Jurkat, Clone E6-1 (cell line): Measurements from ENCODE around the gene SPINK4.

ENCODE experiments used
- DNase-seq: peaks from one replicate; pipeline ENCODE4 v3.0.0-alpha.2; 2011; ENCODE audit warnings: low read depth, low spot score
- H3K4me3 ChIP-seq: 2 replicates; pipeline ENCODE4 v1.5.1; 2011; ENCODE audit warnings: mild to moderate bottlenecking, low read length, control low read depth, moderate library complexity

Gene SPINK4

GRCh38 chr9:33254211-33254610 is 14.2 kb downstream of the SPINK4 start:
- H3K4me3 ChIP-seq: no peak overlapping the region
- no peak for DNase-seq

GRCh38 chr9:33255014-33255413 is 15.0 kb downstream of the SPINK4 start:
- no peak overlapping the region for H3K4me3 ChIP-seq
- DNase-seq: no peak

- no peak overlapping the region for H3K4me3 ChIP-seq
- DNase-seq: no peak
Observed at GRCh38 chr9:33255471-33255870, 15.5 kb downstream of the SPINK4 start.

DNA sequence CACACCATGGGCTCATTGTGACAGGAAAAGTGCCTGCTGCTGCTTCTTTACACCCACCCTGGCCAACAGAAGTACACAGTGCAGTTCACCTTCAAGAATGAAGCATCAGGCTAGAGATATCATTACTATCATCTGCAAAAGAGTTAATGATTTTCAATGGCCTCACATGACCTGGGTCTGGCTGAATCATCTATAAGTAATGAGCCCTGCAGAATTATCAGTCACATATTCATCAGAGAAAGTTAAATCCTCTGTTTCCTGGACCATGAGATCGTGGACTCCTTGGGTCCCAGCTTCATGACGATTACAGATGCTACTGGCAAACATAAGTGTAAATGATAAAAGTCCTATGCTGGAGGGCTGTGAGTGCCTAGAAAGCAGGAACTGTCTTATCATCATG is 16.3 kb downstream of the SPINK4 start:
- DNase-seq: no peak
- H3K4me3 ChIP-seq: no peak overlapping the region

DNA sequence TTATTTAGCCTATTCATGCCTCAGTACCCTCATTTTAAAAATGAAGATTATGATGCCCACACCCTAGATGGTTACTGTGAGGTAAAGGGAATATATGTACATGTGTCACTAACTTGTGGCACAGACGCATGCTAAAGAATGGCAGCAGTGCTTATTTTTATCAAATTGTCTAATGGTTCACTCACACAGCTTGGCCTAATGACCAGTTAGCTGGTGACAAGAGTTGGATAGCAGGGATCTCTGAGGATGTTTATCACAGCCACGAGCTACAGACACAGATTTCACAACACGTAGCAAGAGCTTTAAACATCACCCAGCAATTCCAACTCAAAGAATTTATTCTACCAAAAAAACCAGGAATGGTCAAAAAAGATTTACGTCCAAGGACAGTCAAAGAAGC is 17.3 kb downstream of the SPINK4 start:
- H3K4me3 ChIP-seq: no peak overlapping the region
- no peak for DNase-seq

DNA sequence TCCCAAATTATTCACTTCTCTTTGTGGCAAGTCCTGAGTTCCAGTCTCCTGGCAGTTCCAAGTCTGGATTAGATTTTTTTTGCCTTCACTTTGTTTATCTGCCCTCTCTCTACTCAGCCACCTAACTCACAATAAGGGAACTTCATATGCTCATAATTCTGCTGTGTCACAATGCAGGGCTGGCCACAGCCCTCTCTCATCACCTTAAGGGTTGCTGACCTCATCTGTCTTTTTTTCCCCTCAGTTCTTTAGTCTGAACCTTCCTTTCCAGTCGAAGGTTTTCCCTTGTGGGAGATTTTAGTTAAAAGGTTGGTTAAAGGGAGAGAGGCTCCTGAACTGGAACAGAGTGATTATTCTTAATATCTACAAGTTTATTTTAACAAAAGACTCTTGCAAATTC is 20.4 kb downstream of the SPINK4 start:
- no peak for DNase-seq
- no peak overlapping the region for H3K4me3 ChIP-seq

- peak overlapping the region; percentile 96 for H3K4me3 ChIP-seq
- no peak for DNase-seq
Observed at GRCh38 chr9:33263131-33264002, 23.4 kb downstream of the SPINK4 start.

- peak; percentile 26 for DNase-seq
- H3K4me3 ChIP-seq: peak overlapping the region; percentile 96
Observed at GRCh38 chr9:33264003-33264472, 24.1 kb downstream of the SPINK4 start.

DNA sequence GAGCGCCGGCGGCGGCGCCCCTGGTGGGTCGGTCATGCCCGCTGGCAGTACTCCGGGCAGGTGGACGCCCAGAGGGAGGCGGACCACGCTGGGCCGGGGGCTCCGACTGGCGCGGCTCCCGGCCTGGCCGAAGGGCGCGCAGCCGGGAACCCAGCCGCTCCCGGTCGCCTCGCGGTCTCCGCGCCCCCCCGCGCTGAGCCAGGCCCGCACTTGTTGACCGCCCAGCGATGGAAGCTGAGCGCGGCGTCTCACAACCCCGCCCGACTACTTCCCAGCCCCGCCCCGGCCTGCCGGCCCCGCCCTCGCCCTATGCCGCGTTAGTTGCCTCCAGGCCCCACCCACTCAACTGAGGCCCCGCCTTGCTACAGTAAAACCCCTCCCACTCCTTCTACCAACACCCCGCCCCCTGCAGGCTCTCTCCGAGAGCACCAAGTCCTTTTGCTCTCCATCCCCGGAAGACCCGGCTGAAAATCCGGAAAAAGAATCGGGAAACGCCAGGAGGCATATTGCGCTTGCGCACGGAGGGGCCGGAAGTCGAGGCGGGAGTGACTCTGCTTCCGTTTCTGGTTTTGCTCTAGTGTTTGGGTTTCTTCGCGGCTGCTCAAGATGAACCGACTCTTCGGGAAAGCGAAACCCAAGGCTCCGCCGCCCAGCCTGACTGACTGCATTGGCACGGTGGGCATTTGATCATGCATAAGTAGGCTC is 24.7 kb downstream of the SPINK4 start, which contains the start of the genes BAG1 and CHMP5:
TSS of gene BAG1 (minus strand) at position 236 of the 705 bp plus-strand sequence.
TSS of gene CHMP5 (plus strand) at position 577 of the 705 bp plus-strand sequence. CDS start at position 607, 30 bp downstream.
- peak; percentile 98 for DNase-seq
- peak within 1 kb of the TSS; percentile 96 for H3K4me3 ChIP-seq

DNA sequence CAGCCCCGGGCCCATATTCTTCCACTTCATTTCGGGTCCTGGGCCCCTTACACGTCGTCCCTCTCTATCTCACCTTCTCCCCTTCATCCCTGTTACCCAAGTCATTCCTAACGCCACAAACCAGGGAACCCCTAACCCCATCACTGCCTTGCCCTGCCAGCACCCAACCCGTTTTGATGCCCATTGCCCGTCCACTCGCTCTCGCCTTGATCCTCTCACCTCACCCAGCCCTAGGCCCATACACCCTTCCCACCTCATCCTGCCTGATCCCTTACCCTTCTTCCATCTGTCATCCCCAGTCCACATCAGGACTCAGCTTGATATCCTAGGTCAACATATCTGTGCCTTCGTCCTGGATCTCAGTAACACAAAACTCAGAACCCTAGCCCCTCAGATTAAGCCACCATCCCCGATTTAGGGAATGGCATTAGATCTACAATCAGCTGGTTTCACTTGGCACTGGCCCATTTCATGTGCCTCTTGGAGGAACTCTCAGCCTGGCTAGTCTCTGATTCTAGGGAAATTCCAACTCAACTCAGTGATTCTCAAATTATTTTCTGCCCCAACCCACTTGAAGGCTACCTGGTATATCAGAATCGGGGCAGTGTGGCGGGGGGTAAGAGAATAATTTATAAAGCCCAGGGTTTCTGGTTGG is 25.4 kb downstream of the SPINK4 start:
- peak overlapping the region; percentile 68 for H3K4me3 ChIP-seq
- DNase-seq: no peak

GRCh38 chr9:33267151-33267767 is 27.3 kb downstream of the SPINK4 start:
- DNase-seq: no peak
- no peak overlapping the region for H3K4me3 ChIP-seq

DNA sequence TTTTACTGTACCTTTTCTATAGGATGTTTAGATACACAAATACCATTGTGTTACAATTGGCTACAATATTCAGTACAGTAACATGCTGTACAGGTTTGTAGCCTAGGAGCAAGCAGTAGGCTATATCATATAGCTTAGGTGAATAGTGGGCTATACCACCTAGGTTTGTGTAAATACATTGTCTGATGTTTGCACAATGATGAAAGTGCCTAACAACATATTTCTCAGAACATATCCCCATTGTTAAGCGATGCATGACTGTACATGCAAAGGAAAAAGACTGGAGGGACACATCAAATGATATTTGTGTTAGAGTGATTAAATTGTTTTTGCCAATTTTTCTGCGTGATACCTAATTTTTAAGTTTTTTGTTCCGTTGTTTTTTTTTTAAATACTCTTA is 30.2 kb downstream of the SPINK4 start:
- DNase-seq: no peak
- no peak overlapping the region for H3K4me3 ChIP-seq

GRCh38 chr9:33272061-33272460 is 32.1 kb downstream of the SPINK4 start:
- DNase-seq: no peak
- H3K4me3 ChIP-seq: no peak overlapping the region

DNA sequence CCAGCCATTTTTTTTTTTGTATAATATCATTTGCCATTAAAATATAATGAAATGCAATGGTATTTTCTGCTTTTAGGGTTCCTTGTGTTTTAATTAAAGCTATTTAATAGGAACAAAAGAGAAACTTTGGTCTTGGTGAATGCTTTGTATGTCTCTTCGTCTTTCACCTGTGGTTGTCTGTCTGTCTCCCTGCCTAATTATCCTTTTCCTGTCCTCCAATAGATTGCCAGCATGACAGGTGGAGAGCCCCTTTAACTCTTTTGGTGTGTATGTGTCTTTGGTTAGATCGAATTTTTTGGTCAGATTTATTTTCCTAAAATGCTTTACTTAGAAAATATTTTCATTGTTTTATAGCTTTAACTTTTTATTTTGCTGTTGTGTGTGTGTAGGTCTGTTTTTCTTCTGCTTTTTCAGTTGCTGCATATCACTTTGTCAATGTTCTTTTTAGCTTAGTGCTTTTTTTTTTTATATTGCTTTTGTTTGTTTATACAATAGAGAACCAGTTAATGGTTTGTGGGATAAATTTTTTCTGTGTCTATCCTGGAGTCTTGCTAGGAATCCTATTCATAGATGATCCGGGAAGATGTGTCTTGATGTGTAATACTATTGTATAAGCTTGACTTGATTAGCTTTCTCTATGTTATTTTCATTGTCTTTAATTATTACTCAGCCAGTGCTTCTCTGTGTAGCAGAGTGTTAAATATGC is 33.5 kb downstream of the SPINK4 start:
- H3K4me3 ChIP-seq: no peak overlapping the region
- DNase-seq: no peak

- no peak overlapping the region for H3K4me3 ChIP-seq
- no peak for DNase-seq
Observed at GRCh38 chr9:33273972-33274328, 34.0 kb downstream of the SPINK4 start.

GRCh38 chr9:33277484-33277883 is 37.5 kb downstream of the SPINK4 start:
- no peak for DNase-seq
- no peak overlapping the region for H3K4me3 ChIP-seq

DNA sequence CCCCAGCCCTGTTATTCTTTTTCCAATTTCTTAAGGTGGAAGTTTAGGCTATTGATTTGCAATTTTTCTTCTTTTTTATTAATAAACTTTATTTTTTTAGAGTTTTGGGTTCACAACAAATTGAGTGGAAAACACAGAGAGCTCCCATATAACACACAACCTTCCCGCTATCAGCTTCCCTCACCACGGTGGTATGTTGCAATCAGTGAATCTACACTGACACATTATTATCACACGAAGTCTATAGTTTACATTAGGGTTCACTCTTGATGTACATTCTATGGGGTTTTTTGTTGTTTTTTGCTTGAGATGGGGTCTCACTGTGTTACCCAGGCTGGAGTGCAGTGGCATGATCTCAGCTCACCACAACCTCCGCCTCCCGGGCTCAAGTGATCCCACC is 45.5 kb downstream of the SPINK4 start:
- no peak for DNase-seq

GRCh38 chr9:33287087-33287490 is 47.1 kb downstream of the SPINK4 start:
- peak; percentile 73 for DNase-seq
- H3K4me3 ChIP-seq: no peak overlapping the region

More for the DNA sequence above, 45.5 kb downstream of the SPINK4 start:
- H3K4me3 ChIP-seq: no peak overlapping the region

DNA sequence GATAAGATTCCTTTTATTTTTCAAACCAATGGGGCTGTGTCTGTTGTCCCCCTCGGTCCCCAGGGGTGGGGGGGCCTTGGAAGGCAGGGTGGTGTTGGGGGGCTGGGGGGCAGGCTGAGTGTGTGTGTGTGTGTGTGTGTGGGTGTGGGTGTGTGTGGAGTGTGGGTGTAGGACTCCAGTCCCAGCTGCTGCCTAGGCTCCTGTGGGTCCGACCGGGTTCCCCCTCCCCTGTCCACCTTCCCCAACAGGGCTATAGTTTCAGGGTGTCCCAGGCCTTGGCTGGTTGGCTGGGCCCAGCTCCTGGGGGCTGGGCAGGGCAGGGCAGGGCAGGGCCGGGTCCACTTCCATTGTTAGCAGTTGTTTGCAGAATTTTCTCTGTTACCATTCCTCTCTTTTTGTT is 48.3 kb downstream of the SPINK4 start:
- no peak for DNase-seq
- H3K4me3 ChIP-seq: no peak overlapping the region
